Measurements from ENCODE around the gene ERBB3.
"Not testable (repeated sequence)": the region's sequence is repeated elsewhere in the genome, so short reads cannot be mapped to it uniquely, and the experiment has no call there.

The ERBB3 gene

DNA sequence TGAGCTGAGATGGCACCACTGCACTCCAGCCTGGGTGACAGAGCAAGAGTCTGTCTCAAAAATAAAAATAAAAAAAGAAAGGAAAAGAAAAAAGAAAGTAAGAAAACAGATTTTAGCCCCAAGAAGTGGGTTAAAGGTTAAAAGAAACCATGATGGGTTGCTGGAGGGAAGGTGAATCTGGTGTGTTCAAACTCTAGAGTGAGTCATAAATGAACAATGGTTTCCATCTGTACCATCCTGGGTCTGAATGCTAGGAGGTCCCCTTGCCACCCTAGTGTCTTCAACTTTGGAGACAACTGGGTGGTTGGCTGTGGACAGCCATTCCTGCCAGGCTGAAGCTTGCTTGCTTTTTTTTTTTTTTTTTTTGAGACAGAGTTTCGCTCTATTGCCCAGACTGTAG is 39.8 kb upstream of the ERBB3 start:
- no peak overlapping the region for H3K18ac ChIP-seq (ENCODE audit: low read length)
- H3K4me3 ChIP-seq (ENCODE audit: low read length) = no peak overlapping the region
- no peak overlapping the region for H2BK15ac ChIP-seq (replicated peaks; ENCODE audit: low read depth)
- H2BK120ac ChIP-seq (ENCODE audit: low read depth, low read length) = no peak overlapping the region
- peaks cover 2% of the 10 kb centered on the region for H3K4me1 ChIP-seq (ENCODE audit: control insufficient read depth, low read depth, low read length)
- no peak overlapping the region for H4K8ac ChIP-seq (ENCODE audit: low read depth, low read length)
- H4K5ac ChIP-seq (ENCODE audit: low read length) = no peak overlapping the region
- H3K4me2 ChIP-seq (ENCODE audit: low read length) = no peak overlapping the region
- H3K9ac ChIP-seq (ENCODE audit: low read length) = no peak overlapping the region
- H3K4ac ChIP-seq (ENCODE audit: low read depth, low read length) = no peak overlapping the region
- no peak for DNase-seq
- peak overlapping the region; percentile 25 for H3K56ac ChIP-seq (ENCODE audit: low read length)
- peaks cover 4% of the 10 kb centered on the region for H3K36me3 ChIP-seq (ENCODE audit: control insufficient read depth, insufficient read depth, low read length)
- H3K27ac ChIP-seq (ENCODE audit: low read depth, low read length) = no peak overlapping the region
- H3K79me2 ChIP-seq (ENCODE audit: control insufficient read depth, insufficient read depth, low read length) = peaks cover 16% of the 10 kb centered on the region
- H2AK5ac ChIP-seq (ENCODE audit: low read length) = no peak overlapping the region
- H3K23ac ChIP-seq (ENCODE audit: low read length) = no peak overlapping the region
- H2BK5ac ChIP-seq (ENCODE audit: low read length) = no peak overlapping the region
- no CpG with 5 or more reads among the region's 1 CpG for WGBS (ENCODE audit: extremely low coverage, insufficient coverage, low lambda C conversion rate)
- peaks cover 1% of the 10 kb centered on the region for H3K79me1 ChIP-seq (ENCODE audit: low read length)
- no peaks in the 10 kb centered on the region for H3K27me3 ChIP-seq (ENCODE audit: insufficient read depth, low read length, poor library complexity)

- Histone ChIP-seq H2AK5ac (ENCODE audit: low read length) (no peak overlapping the region), H3K4me1 (ENCODE audit: control insufficient read depth, low read depth, low read length) (peaks cover 2% of the 10 kb centered on the region), H3K79me2 (ENCODE audit: control insufficient read depth, insufficient read depth, low read length) (peaks cover 16% of the 10 kb centered on the region), H3K4ac (ENCODE audit: low read depth, low read length) (peak overlapping the region; percentile 39), H2BK15ac (replicated peaks; ENCODE audit: low read depth) (no peak overlapping the region), H3K18ac (ENCODE audit: low read length) (peak overlapping the region; percentile 85), H4K8ac (ENCODE audit: low read depth, low read length) (no peak overlapping the region), H3K79me1 (ENCODE audit: low read length) (peaks cover 1% of the 10 kb centered on the region), H3K4me2 (ENCODE audit: low read length) (peak overlapping the region; percentile 33), H3K27ac (ENCODE audit: low read depth, low read length) (peak overlapping the region; percentile 73), H2BK5ac (ENCODE audit: low read length) (peak overlapping the region; percentile 67), H3K4me3 (ENCODE audit: low read length) (no peak overlapping the region), H3K23ac (ENCODE audit: low read length) (no peak overlapping the region), H2BK120ac (ENCODE audit: low read depth, low read length) (no peak overlapping the region), H3K36me3 (ENCODE audit: control insufficient read depth, insufficient read depth, low read length) (peaks cover 4% of the 10 kb centered on the region), H3K27me3 (ENCODE audit: insufficient read depth, low read length, poor library complexity) (no peaks in the 10 kb centered on the region), H3K9ac (ENCODE audit: low read length) (peak overlapping the region; percentile 78), H4K5ac (ENCODE audit: low read length) (peak overlapping the region; percentile 77), H3K56ac (ENCODE audit: low read length) (peak overlapping the region; percentile 86)
- no CpG with 5 or more reads among the region's 14 CpGs for WGBS (ENCODE audit: extremely low coverage, insufficient coverage, low lambda C conversion rate)
- no peak for DNase-seq
These were observed 38.9 kb upstream of the ERBB3 start for GRCh38 chr12:56040963-56041551.

GRCh38 chr12:56041552-56042429 is 38.2 kb upstream of the ERBB3 start, which contains the start of gene RPS26:
RPS26 (plus strand) TSS chr12:56041918; CDS start chr12:56042167, 249 bp downstream.
- peak within 1 kb of the TSS; percentile 77 for H4K5ac ChIP-seq (ENCODE audit: low read length)
- no peak within 1 kb of the TSS for H3K23ac ChIP-seq (ENCODE audit: low read length)
- H2AK5ac ChIP-seq (ENCODE audit: low read length) = peak within 1 kb of the TSS; percentile 89
- H3K4me3 ChIP-seq (ENCODE audit: low read length) = peak within 1 kb of the TSS; percentile 98
- peaks cover 2% of the 10 kb centered on the region for H3K4me1 ChIP-seq (ENCODE audit: control insufficient read depth, low read depth, low read length)
- WGBS (ENCODE audit: extremely low coverage, insufficient coverage, low lambda C conversion rate) = no CpG with 5 or more reads among the region's 50 CpGs
- peaks cover 1% of the 10 kb centered on the region for H3K79me1 ChIP-seq (ENCODE audit: low read length)
- peaks cover 4% of the 10 kb centered on the region for H3K36me3 ChIP-seq (ENCODE audit: control insufficient read depth, insufficient read depth, low read length)
- no peaks in the 10 kb centered on the region for H3K27me3 ChIP-seq (ENCODE audit: insufficient read depth, low read length, poor library complexity)
- peak within 1 kb of the TSS; percentile 83 for H3K4me2 ChIP-seq (ENCODE audit: low read length)
- H4K8ac ChIP-seq (ENCODE audit: low read depth, low read length) = no peak within 1 kb of the TSS
- H2BK15ac ChIP-seq (replicated peaks; ENCODE audit: low read depth) = no peak within 1 kb of the TSS
- no peak within 1 kb of the TSS for H2BK120ac ChIP-seq (ENCODE audit: low read depth, low read length)
- H3K4ac ChIP-seq (ENCODE audit: low read depth, low read length) = peak within 1 kb of the TSS; percentile 93
- H3K79me2 ChIP-seq (ENCODE audit: control insufficient read depth, insufficient read depth, low read length) = peaks cover 16% of the 10 kb centered on the region
- DNase-seq = peak; percentile 100
- peak within 1 kb of the TSS; percentile 99 for H3K9ac ChIP-seq (ENCODE audit: low read length)
- H3K18ac ChIP-seq (ENCODE audit: low read length) = peak within 1 kb of the TSS; percentile 85
- peak within 1 kb of the TSS; percentile 73 for H3K27ac ChIP-seq (ENCODE audit: low read depth, low read length)
- peak within 1 kb of the TSS; percentile 98 for H3K56ac ChIP-seq (ENCODE audit: low read length)
- H2BK5ac ChIP-seq (ENCODE audit: low read length) = peak within 1 kb of the TSS; percentile 77

- not testable (repeated sequence) for H2BK120ac ChIP-seq (ENCODE audit: low read depth, low read length); H2AK5ac ChIP-seq (ENCODE audit: low read length); H4K8ac ChIP-seq (ENCODE audit: low read depth, low read length); H3K36me3 ChIP-seq (ENCODE audit: control insufficient read depth, insufficient read depth, low read length); DNase-seq; H3K4me1 ChIP-seq (ENCODE audit: control insufficient read depth, low read depth, low read length); H3K79me1 ChIP-seq (ENCODE audit: low read length); H3K27me3 ChIP-seq (ENCODE audit: insufficient read depth, low read length, poor library complexity); H2BK5ac ChIP-seq (ENCODE audit: low read length); H3K4ac ChIP-seq (ENCODE audit: low read depth, low read length); H3K18ac ChIP-seq (ENCODE audit: low read length); H3K27ac ChIP-seq (ENCODE audit: low read depth, low read length); H3K23ac ChIP-seq (ENCODE audit: low read length); H2BK15ac ChIP-seq (replicated peaks; ENCODE audit: low read depth)
- Histone ChIP-seq H3K56ac (ENCODE audit: low read length) (peak overlapping the region; percentile 98), H3K4me2 (ENCODE audit: low read length) (peak overlapping the region; percentile 83), H3K9ac (ENCODE audit: low read length) (peak overlapping the region; percentile 99), H3K4me3 (ENCODE audit: low read length) (peak overlapping the region; percentile 98), H3K79me2 (ENCODE audit: control insufficient read depth, insufficient read depth, low read length) (peaks cover 16% of the 10 kb centered on the region), H4K5ac (ENCODE audit: low read length) (peak overlapping the region; percentile 23)
- WGBS (ENCODE audit: extremely low coverage, insufficient coverage, low lambda C conversion rate) = no CpG with 5 or more reads among the region's 20 CpGs
These were observed 37.5 kb upstream of the ERBB3 start for GRCh38 chr12:56042430-56042813.

DNA sequence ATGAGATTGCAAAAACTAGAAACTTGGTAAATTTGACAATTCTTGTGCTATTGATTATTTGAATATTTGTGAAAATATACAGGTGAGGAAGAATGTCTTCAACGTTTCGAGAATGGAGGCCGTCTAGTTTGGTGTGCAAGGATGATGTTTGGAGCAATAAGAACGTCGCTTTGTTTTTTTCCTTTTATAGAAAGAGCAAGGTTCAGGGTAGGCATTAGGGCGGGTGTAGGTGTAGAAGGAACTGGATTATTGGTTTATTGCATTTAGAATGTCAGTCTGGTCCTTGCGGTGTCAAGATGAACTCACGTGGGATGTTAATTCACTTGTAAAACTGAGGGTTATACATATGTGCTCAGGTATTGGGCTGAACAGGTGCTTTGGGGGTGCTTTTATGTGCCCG is 37.1 kb upstream of the ERBB3 start:
- Histone ChIP-seq H3K27me3 (ENCODE audit: insufficient read depth, low read length, poor library complexity) (no peaks in the 10 kb centered on the region), H3K4me2 (ENCODE audit: low read length) (peak overlapping the region; percentile 83), H4K8ac (ENCODE audit: low read depth, low read length) (no peak overlapping the region), H3K4me1 (ENCODE audit: control insufficient read depth, low read depth, low read length) (peaks cover 2% of the 10 kb centered on the region), H3K9ac (ENCODE audit: low read length) (peak overlapping the region; percentile 99), H3K79me2 (ENCODE audit: control insufficient read depth, insufficient read depth, low read length) (peaks cover 16% of the 10 kb centered on the region), H2BK120ac (ENCODE audit: low read depth, low read length) (no peak overlapping the region), H2BK15ac (replicated peaks; ENCODE audit: low read depth) (no peak overlapping the region), H3K23ac (ENCODE audit: low read length) (no peak overlapping the region), H3K4me3 (ENCODE audit: low read length) (peak overlapping the region; percentile 98), H2AK5ac (ENCODE audit: low read length) (no peak overlapping the region), H3K18ac (ENCODE audit: low read length) (no peak overlapping the region), H3K4ac (ENCODE audit: low read depth, low read length) (no peak overlapping the region), H2BK5ac (ENCODE audit: low read length) (no peak overlapping the region), H3K27ac (ENCODE audit: low read depth, low read length) (no peak overlapping the region), H4K5ac (ENCODE audit: low read length) (no peak overlapping the region), H3K79me1 (ENCODE audit: low read length) (peaks cover 1% of the 10 kb centered on the region), H3K36me3 (ENCODE audit: control insufficient read depth, insufficient read depth, low read length) (peaks cover 4% of the 10 kb centered on the region), H3K56ac (ENCODE audit: low read length) (peak overlapping the region; percentile 98)
- DNase-seq = no peak
- WGBS (ENCODE audit: extremely low coverage, insufficient coverage, low lambda C conversion rate) = 100% methylated on average over 2 of the region's 9 CpGs
